ENCODE measurements around the gene TMEM169.

TMEM169 gene

GRCh38 chr2:216081487-216082116 lies at the start of gene TMEM169, which contains the start of gene PECR:
Gene TMEM169, plus strand, starts transcription at chr2:216081919. Its CDS starts 14,045 bp downstream, at chr2:216095964.
Gene PECR, minus strand, starts transcription at chr2:216081809. Its CDS starts 68 bp downstream, at chr2:216081741.
- peak; percentile 86 for DNase-seq (ENCODE audit: low spot score)

GRCh38 chr2:216031960-216032689 lies 49.6 kb upstream of the TMEM169 start:
- DNase-seq (ENCODE audit: low spot score): no peak

GRCh38 chr2:216033403-216033802 lies 48.3 kb upstream of the TMEM169 start:
- no peak for DNase-seq (ENCODE audit: low spot score)

- peak; percentile 70 for DNase-seq (ENCODE audit: low spot score)
Measured at GRCh38 chr2:216034065-216034464, 47.7 kb upstream of the TMEM169 start.

- DNase-seq (ENCODE audit: low spot score): no peak
Measured at GRCh38 chr2:216039918-216040317, 41.8 kb upstream of the TMEM169 start.

- no peak for DNase-seq (ENCODE audit: low spot score)
Measured at GRCh38 chr2:216041438-216041837, 40.3 kb upstream of the TMEM169 start.

- no peak for DNase-seq (ENCODE audit: low spot score)
Measured at GRCh38 chr2:216043949-216044348, 37.8 kb upstream of the TMEM169 start.

GRCh38 chr2:216044883-216045486 lies 36.7 kb upstream of the TMEM169 start:
- no peak for DNase-seq (ENCODE audit: low spot score)

- no peak for DNase-seq (ENCODE audit: low spot score)
Measured at GRCh38 chr2:216047397-216047796, 34.3 kb upstream of the TMEM169 start.

GRCh38 chr2:216049452-216049851 lies 32.3 kb upstream of the TMEM169 start:
- no peak for DNase-seq (ENCODE audit: low spot score)

- no peak for DNase-seq (ENCODE audit: low spot score)
Measured at GRCh38 chr2:216051350-216051749, 30.4 kb upstream of the TMEM169 start.

GRCh38 chr2:216052420-216052819 lies 29.3 kb upstream of the TMEM169 start:
- DNase-seq (ENCODE audit: low spot score): no peak

GRCh38 chr2:216055680-216056079 lies 26.0 kb upstream of the TMEM169 start:
- DNase-seq (ENCODE audit: low spot score): no peak

GRCh38 chr2:216056739-216057138 lies 25.0 kb upstream of the TMEM169 start:
- no peak for DNase-seq (ENCODE audit: low spot score)

- DNase-seq (ENCODE audit: low spot score): no peak
Measured at GRCh38 chr2:216057688-216058193, 24.0 kb upstream of the TMEM169 start.

- no peak for DNase-seq (ENCODE audit: low spot score)
Measured at GRCh38 chr2:216059233-216059834, 22.4 kb upstream of the TMEM169 start.

GRCh38 chr2:216064014-216064630 lies 17.6 kb upstream of the TMEM169 start:
- no peak for DNase-seq (ENCODE audit: low spot score)

GRCh38 chr2:216064665-216065064 lies 17.1 kb upstream of the TMEM169 start:
- no peak for DNase-seq (ENCODE audit: low spot score)

- DNase-seq (ENCODE audit: low spot score): no peak
Measured at GRCh38 chr2:216066230-216066629, 15.5 kb upstream of the TMEM169 start.

GRCh38 chr2:216069028-216069427 lies 12.7 kb upstream of the TMEM169 start:
- DNase-seq (ENCODE audit: low spot score): no peak

GRCh38 chr2:216070195-216070594 lies 11.5 kb upstream of the TMEM169 start:
- no peak for DNase-seq (ENCODE audit: low spot score)
